OCI-LY3 (cell line): Measurements from ENCODE around the gene EME1.

ENCODE experiments used
- EZH2phosphoT487 ChIP-seq: fragments of 200-600 bp; shearing (Covaris generic); IDR thresholded peaks from 2 replicates; pipeline ENCODE4 v1.6.1; 2018; ENCODE audit warnings: antibody characterized with exemption, mixed run types, low read depth
- TF ChIP-seq, protein P1 (sequence below): fragments of 200-600, 300-600 bp; sonication (generic); IDR thresholded peaks from 2 replicates; pipeline ENCODE4 v1.5.1; 2014; ENCODE audit warnings: antibody characterized with exemption, low read length, low read depth

GRCh38 chr17:50338645-50339044 lies 34.4 kb upstream of the EME1 start:
- TF ChIP-seq, protein P1, sequence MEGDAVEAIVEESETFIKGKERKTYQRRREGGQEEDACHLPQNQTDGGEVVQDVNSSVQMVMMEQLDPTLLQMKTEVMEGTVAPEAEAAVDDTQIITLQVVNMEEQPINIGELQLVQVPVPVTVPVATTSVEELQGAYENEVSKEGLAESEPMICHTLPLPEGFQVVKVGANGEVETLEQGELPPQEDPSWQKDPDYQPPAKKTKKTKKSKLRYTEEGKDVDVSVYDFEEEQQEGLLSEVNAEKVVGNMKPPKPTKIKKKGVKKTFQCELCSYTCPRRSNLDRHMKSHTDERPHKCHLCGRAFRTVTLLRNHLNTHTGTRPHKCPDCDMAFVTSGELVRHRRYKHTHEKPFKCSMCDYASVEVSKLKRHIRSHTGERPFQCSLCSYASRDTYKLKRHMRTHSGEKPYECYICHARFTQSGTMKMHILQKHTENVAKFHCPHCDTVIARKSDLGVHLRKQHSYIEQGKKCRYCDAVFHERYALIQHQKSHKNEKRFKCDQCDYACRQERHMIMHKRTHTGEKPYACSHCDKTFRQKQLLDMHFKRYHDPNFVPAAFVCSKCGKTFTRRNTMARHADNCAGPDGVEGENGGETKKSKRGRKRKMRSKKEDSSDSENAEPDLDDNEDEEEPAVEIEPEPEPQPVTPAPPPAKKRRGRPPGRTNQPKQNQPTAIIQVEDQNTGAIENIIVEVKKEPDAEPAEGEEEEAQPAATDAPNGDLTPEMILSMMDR: no peak
- TF ChIP-seq EZH2phosphoT487: no peak
